CD14-positive monocyte (primary cell): Measurements from ENCODE around the gene SS18L1. TPM values are rescaled to one million over a fixed set of nuclear protein-coding genes. Genes with fewer than 3 reads are reported as not detected.

Experiments used
- DNase-seq, 3 donors: peaks; one replicate each; pipeline ENCODE4 v3.0.0-alpha.2; 2011 to 2022
- H2AFZ ChIP-seq: 2 replicates; pipeline ENCODE4 v1.6.0; 2012; ENCODE audit warnings: mild to moderate bottlenecking, low read depth, low read length, inconsistent platforms; ENCODE audit not compliant: insufficient read depth, poor library complexity, severe bottlenecking
- H3K27ac ChIP-seq, 2 donors: 1 replicate in 1 of 2; 2 replicates in 1 of 2; pipeline ENCODE4 v1.5.1; 2012 to 2013; ENCODE audit warnings: low read length in 2 of 2, control low read depth in 1 of 2, inconsistent platforms in 1 of 2, low read depth in 1 of 2, mild to moderate bottlenecking in 1 of 2
- H3K27me3 ChIP-seq, 2 donors: one replicate each; pipeline versions ENCODE4 v1.6.0 to v1.6.1; 2011 to 2013; ENCODE audit warnings: low read length in 2 of 2; ENCODE audit not compliant: control insufficient read depth in 2 of 2, insufficient read depth in 2 of 2
- H3K36me3 ChIP-seq, 2 donors: replicated peaks in 1 of 2; 1 replicate in 1 of 2; 2 replicates in 1 of 2; pipeline versions ENCODE4 v1.5.1 to v1.6.1; 2012 to 2013; ENCODE audit warnings: low read length in 2 of 2, control low read depth in 1 of 2, inconsistent platforms in 1 of 2, mild to moderate bottlenecking in 1 of 2; ENCODE audit not compliant: insufficient read depth in 2 of 2, control insufficient read depth in 1 of 2
- H3K4me1 ChIP-seq, 2 donors: 1 replicate in 1 of 2; 2 replicates in 1 of 2; pipeline versions ENCODE4 v1.5.1 to v1.6.1; 2012 to 2013; ENCODE audit warnings: low read length in 2 of 2, control low read depth in 1 of 2, inconsistent platforms in 1 of 2, mild to moderate bottlenecking in 1 of 2, moderate library complexity in 1 of 2; ENCODE audit not compliant: insufficient read depth in 2 of 2, control insufficient read depth in 1 of 2
- H3K4me2 ChIP-seq: replicated peaks from 2 replicates; pipeline ENCODE3; 2012; ENCODE audit warnings: low read length, moderate library complexity, mild to moderate bottlenecking; ENCODE audit not compliant: poor library complexity, severe bottlenecking; ENCODE audit errors: extremely low read depth
- H3K4me3 ChIP-seq, 3 experiments: fragments of 200-600 bp in 1 of 3; sonication (generic) in 1 of 3; replicated peaks in 1 of 3; 1 replicate in 2 of 3; 2 replicates in 1 of 3; pipeline ENCODE4 v1.5.1; 2011 to 2013; ENCODE audit warnings: low read length in 3 of 3, mild to moderate bottlenecking in 3 of 3, control low read depth in 2 of 3, low read depth in 2 of 3, inconsistent platforms in 1 of 3, moderate library complexity in 1 of 3
- H3K79me2 ChIP-seq: 2 replicates; pipeline ENCODE4 v1.6.0; 2012; ENCODE audit warnings: mild to moderate bottlenecking, control low read depth, inconsistent platforms, low read length, moderate library complexity; ENCODE audit not compliant: insufficient read depth
- H3K9ac ChIP-seq: 2 replicates; pipeline ENCODE4 v1.6.0; 2017; ENCODE audit warnings: low read length, mild to moderate bottlenecking; ENCODE audit not compliant: insufficient read depth, poor library complexity, severe bottlenecking
- H3K9me3 ChIP-seq, 2 donors: replicated peaks in 1 of 2; 1 replicate in 1 of 2; 2 replicates in 1 of 2; pipeline versions ENCODE4 v1.5.1 to v1.6.1; 2012 to 2013; ENCODE audit warnings: low read length in 2 of 2, control low read depth in 1 of 2; ENCODE audit not compliant: control insufficient read depth in 1 of 2, insufficient read depth in 1 of 2
- H4K20me1 ChIP-seq: 2 replicates; pipeline ENCODE4 v1.6.0; 2012; ENCODE audit warnings: mild to moderate bottlenecking, low read length, control low read depth, moderate library complexity; ENCODE audit not compliant: insufficient read depth
- H3K27ac Mint-ChIP-seq, 7 donors: one replicate each; pipeline ENCODE4 v1.8.0; 2020; ENCODE audit warnings: mild to moderate bottlenecking in 7 of 7, mixed read lengths in 7 of 7, moderate library complexity in 6 of 7, inconsistent platforms in 2 of 7
- H3K27me3 Mint-ChIP-seq, 3 donors: one replicate each; pipeline ENCODE4 v1.8.0; 2021 to 2022; ENCODE audit warnings: low read depth in 3 of 3, mild to moderate bottlenecking in 3 of 3, mixed read lengths in 3 of 3, moderate library complexity in 3 of 3, inconsistent platforms in 1 of 3
- H3K36me3 Mint-ChIP-seq, 2 donors: one replicate each; pipeline ENCODE4 v1.8.0; 2020; ENCODE audit warnings: mixed read lengths in 2 of 2, inconsistent platforms in 1 of 2, mild to moderate bottlenecking in 1 of 2
- H3K4me1 Mint-ChIP-seq: one replicate; pipeline ENCODE4 v1.8.0; 2020; ENCODE audit warnings: mild to moderate bottlenecking, mixed read lengths
- H3K4me3 Mint-ChIP-seq, 2 donors: one replicate each; pipeline ENCODE4 v1.8.0; 2020; ENCODE audit warnings: mild to moderate bottlenecking in 2 of 2, mixed read lengths in 2 of 2, moderate library complexity in 1 of 2
- H3K9me3 Mint-ChIP-seq, 7 donors: one replicate each; pipeline ENCODE4 v1.8.0; 2020 to 2022; ENCODE audit warnings: mixed read lengths in 7 of 7, mild to moderate bottlenecking in 6 of 7, moderate library complexity in 6 of 7, inconsistent platforms in 2 of 7
- CTCF ChIP-seq: fragments of 200-600 bp; IDR thresholded peaks from one replicate; pipeline ENCODE4 v1.8.0; 2022; ENCODE audit warnings: antibody characterized with exemption, mild to moderate bottlenecking
- WGBS: methylation state at CpG from one replicate; pipeline ENCODE4 v1.1.5; 2013; ENCODE audit warnings: missing lambda C conversion rate; ENCODE audit not compliant: insufficient coverage; 5-methylcytosine and 5-hydroxymethylcytosine counted together
- intact Hi-C, 2 donors: fragments of 100-400 bp; cut with micrococcal nuclease; formaldehyde crosslinking; loops; one replicate each; pipeline versions ENCODE4 v1.15.0 to v1.15.1; 2023
- polyA plus RNA-seq, 3 donors: library from polyadenylated mRNA; depleted of rRNA in 1 of 3; unstranded in 2 of 3; stranded (reverse) in 1 of 3; fragments of 300-500 nt in 2 of 3; fragments of >200 nt in 1 of 3; fragmentation: Illumina TruSeq in 2 of 3; gene quantifications; 1 replicate in 2 of 3; 2 replicates in 1 of 3; pipeline ENCODE4 v1.2.3, GENCODE V29; 2012 to 2021

Gene SS18L1
- polyA plus RNA-seq, 3 donors = 0.75 to 16.5 (median 1.1) TPM

- H3K4me1 ChIP-seq = no peaks in the 10 kb centered on the region
- Mint-ChIP-seq H3K36me3 (no peaks in the 10 kb centered on the region), H3K27me3 (peaks cover 31 to 56% (median 42%) of the 10 kb centered on the region in 3 donors), H3K27ac (no peak overlapping the region), H3K9me3 (peaks cover 0 to 5% (median 1%) of the 10 kb centered on the region in 7 donors), H3K4me1 (no peaks in the 10 kb centered on the region), H3K4me3 (no peak overlapping the region)
- no peaks in the 10 kb centered on the region for H4K20me1 ChIP-seq
- no peak overlapping the region for H3K27ac ChIP-seq
- 78% methylated on average over 16 of the region's 26 CpGs for WGBS
- H3K4me3 ChIP-seq = no peak overlapping the region
- H3K9ac ChIP-seq = no peak overlapping the region
- TF ChIP-seq CTCF = no peak
- H2AFZ ChIP-seq = no peak overlapping the region
- H3K9me3 ChIP-seq = peaks cover 0 to 3% of the 10 kb centered on the region in 2 donors
- H3K4me2 ChIP-seq = no peak overlapping the region
- no peaks in the 10 kb centered on the region for H3K79me2 ChIP-seq
- no peak for DNase-seq
- intact Hi-C loops = no loop called here
- no peaks in the 10 kb centered on the region for H3K36me3 ChIP-seq
- H3K27me3 ChIP-seq = peaks cover 6 to 36% of the 10 kb centered on the region in 2 donors
Observed at GRCh38 chr20:62216636-62217566, 73.3 kb downstream of the SS18L1 start.

- Histone ChIP-seq H3K27ac (no peak overlapping the region), H3K4me3 (no peak overlapping the region), H2AFZ (no peak overlapping the region), H3K9me3 (peaks cover 0 to 3% of the 10 kb centered on the region in 2 donors), H4K20me1 (no peaks in the 10 kb centered on the region), H3K9ac (no peak overlapping the region), H3K79me2 (no peaks in the 10 kb centered on the region), H3K27me3 (peaks cover 6 to 43% of the 10 kb centered on the region in 2 donors), H3K36me3 (no peaks in the 10 kb centered on the region), H3K4me1 (no peaks in the 10 kb centered on the region), H3K4me2 (no peak overlapping the region)
- H3K9me3 Mint-ChIP-seq = peaks cover 0 to 5% (median 1%) of the 10 kb centered on the region in 7 donors
- no peak overlapping the region for H3K27ac Mint-ChIP-seq
- DNase-seq = no peak
- intact Hi-C loops = no loop called here
- TF ChIP-seq CTCF = no peak
- WGBS = 60% methylated on average over 33 of the region's 38 CpGs
- no peaks in the 10 kb centered on the region for H3K36me3 Mint-ChIP-seq
- H3K4me1 Mint-ChIP-seq = no peaks in the 10 kb centered on the region
- peaks cover 32 to 59% (median 51%) of the 10 kb centered on the region in 3 donors for H3K27me3 Mint-ChIP-seq
- peak overlapping the region in 1 of 2 donors; percentile 21 for H3K4me3 Mint-ChIP-seq
Observed at GRCh38 chr20:62217913-62218773, 74.6 kb downstream of the SS18L1 start.
